ENCODE data around the gene KIF19.

KIF19 gene

DNA sequence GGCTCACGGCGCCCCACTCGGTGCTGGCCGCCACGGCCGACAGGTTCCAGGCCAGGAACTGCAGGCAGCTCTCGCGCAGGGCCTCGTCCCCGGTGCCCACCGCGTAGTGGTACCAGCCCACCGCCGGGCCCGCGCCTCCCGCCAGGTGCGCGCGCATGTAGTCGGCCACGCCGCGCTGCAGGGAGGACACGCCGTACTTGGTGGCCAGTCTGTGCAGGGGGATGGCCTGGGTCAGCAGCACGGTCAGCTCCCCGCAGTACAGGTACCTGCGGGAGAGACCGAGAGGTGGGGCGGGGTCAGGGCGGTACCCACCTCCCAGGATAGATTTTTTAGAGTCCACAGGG, 31.4 kb downstream of the KIF19 start:
- DNase-seq (ENCODE audit: low spot score), result no peak
- TF ChIP-seq CTCF (IDR thresholded peaks at IDR 0.05; ENCODE audit: extremely low read depth, insufficient read depth, missing control alignments), result no peak
- in situ Hi-C loops (cut with MboI; ENCODE audit: low pct_unique_long_range_greater_than_20kb, low sequenced_read_pairs, unreplicated experiment), result loop anchor here (10.0 kb wide), 1 partner anchor 53 kb away; no protein-coding TSS in a partner anchor

GRCh38 chr17:74358697-74359096, 32.7 kb downstream of the KIF19 start:
- TF ChIP-seq CTCF (IDR thresholded peaks at IDR 0.05; ENCODE audit: extremely low read depth, insufficient read depth, missing control alignments), result no peak
- DNase-seq (ENCODE audit: low spot score), result no peak
- in situ Hi-C loops (cut with MboI; ENCODE audit: low pct_unique_long_range_greater_than_20kb, low sequenced_read_pairs, unreplicated experiment), result loop anchor here (10.0 kb wide), 1 partner anchor 54 kb away; no protein-coding TSS in a partner anchor

DNA sequence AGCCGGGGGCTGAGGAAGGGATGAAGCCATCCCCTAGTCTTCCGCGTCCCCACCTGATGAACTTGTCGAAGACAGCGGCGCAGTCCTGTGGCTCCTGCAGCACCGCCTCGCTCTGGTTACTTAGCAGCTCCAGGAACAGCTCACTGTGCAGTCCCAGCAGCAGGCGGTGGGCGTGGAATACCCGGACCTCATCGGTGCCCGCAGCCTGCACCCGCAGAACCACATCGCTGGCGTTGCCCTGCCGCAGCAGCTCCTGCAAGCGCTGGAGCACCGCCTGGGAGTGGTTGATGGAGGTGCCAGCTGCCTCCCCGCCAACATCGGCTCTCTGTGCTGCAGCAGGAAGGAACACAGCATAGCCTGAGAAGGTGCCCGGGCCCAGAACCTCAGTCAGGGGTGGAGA, 33.9 kb downstream of the KIF19 start:
- TF ChIP-seq CTCF (IDR thresholded peaks at IDR 0.05; ENCODE audit: extremely low read depth, insufficient read depth, missing control alignments), result no peak
- DNase-seq (ENCODE audit: low spot score), result no peak
- in situ Hi-C loops (cut with MboI; ENCODE audit: low pct_unique_long_range_greater_than_20kb, low sequenced_read_pairs, unreplicated experiment), result loop anchor here (10.0 kb wide), 1 partner anchor 55 kb away; no protein-coding TSS in a partner anchor

GRCh38 chr17:74360899-74361229, 34.8 kb downstream of the KIF19 start:
- no peak for DNase-seq (ENCODE audit: low spot score)
- in situ Hi-C loops (cut with MboI; ENCODE audit: low pct_unique_long_range_greater_than_20kb, low sequenced_read_pairs, unreplicated experiment), result no loop called here
- TF ChIP-seq CTCF (IDR thresholded peaks at IDR 0.05; ENCODE audit: extremely low read depth, insufficient read depth, missing control alignments), result no peak

DNA sequence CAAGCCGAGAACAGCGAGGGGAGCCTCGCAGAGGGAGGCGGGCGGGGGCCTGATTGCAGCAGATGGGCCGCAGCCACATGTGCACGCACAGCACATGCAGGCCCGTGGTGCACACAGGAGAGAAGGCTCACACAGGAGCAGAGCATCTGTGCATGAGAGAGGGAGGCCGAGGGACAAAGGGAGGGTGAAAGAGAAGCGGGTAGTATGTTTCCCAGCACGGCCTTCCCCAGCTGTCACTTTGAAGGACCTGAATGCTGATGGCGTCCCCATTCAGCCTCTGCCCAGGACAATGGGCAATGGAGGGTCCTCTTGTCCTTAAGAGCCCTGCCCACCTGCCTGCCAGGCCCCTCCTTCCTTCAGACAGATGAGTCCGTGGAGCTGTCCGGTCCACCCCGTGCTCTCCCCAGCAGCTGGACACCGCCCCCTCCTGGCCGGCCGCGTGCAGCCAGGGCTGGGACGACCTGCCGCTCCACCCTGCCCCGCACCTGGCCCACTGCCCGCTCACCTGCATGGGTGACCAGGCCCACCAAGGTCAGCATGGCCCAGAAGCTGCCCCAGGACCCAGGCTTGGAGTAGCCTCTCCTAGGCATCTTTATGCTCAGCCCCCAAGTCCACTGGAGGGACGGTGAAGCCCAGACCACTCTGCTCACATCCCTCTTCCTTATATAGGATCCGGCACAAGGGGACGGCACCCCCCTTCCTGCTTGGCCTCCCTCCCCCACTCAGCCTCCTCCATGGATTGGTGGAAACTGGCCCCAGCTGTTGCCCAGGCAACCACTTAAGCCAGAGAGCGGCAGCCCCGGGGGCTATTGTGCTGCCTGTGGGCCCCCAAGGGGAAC, 35.4 kb downstream of the KIF19 start, which contains the start of gene BTBD17:
Gene BTBD17, minus strand, starts transcription at position 639 of the 839 bp plus-strand sequence. Its CDS starts 49 bp downstream, at position 590.
- in situ Hi-C loops (cut with MboI; ENCODE audit: low pct_unique_long_range_greater_than_20kb, low sequenced_read_pairs, unreplicated experiment), result no loop called here
- TF ChIP-seq CTCF (IDR thresholded peaks at IDR 0.05; ENCODE audit: extremely low read depth, insufficient read depth, missing control alignments), result peak; percentile 75
- peak; percentile 73 for DNase-seq (ENCODE audit: low spot score)

DNA sequence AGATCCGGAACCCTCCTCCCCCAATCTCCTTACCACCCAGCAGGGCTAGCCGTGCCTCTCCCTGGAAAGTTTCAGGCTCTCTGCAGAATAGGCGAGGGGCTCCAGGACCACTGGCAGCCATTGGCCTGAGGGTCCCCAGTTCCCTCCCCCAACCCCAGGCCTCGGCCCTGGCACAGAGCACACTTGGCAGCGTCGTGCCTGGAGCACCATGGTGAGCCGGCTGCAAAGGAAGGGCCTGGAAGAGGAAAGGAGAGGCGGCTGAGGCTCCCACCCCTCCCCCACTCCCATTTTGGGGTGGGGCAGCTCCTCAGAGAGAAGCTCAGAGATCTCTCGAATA, 36.0 kb downstream of the KIF19 start:
- in situ Hi-C loops (cut with MboI; ENCODE audit: low pct_unique_long_range_greater_than_20kb, low sequenced_read_pairs, unreplicated experiment), result no loop called here

More for the DNA sequence above, 36.0 kb downstream of the KIF19 start:
- no peak for TF ChIP-seq CTCF (IDR thresholded peaks at IDR 0.05; ENCODE audit: extremely low read depth, insufficient read depth, missing control alignments)
- no peak for DNase-seq (ENCODE audit: low spot score)
